Stimulated activated CD4-positive, alpha-beta T cell treated with anti-CD3 and anti-CD28 coated beads, TNF-alpha, amount 100 ng/mL, for 48 hours (primary cell): ENCODE measurements around the gene KRT13.

ENCODE experiments used
- DNase-seq, 3 donors: peaks; one replicate each; pipeline ENCODE4 v3.0.0-alpha.2; 2020; ENCODE audit warnings: low read depth in 3 of 3

KRT13 gene

GRCh38 chr17:41467561-41467960, 37.9 kb downstream of the KRT13 start:
- no peak for DNase-seq

- no peak for DNase-seq
Measured at GRCh38 chr17:41466988-41467387, 38.4 kb downstream of the KRT13 start, which contains the start of gene KRT32. TSS of gene KRT32 (minus strand) at chr17:41467386. CDS start at chr17:41467325, 61 bp downstream.

- DNase-seq, result no peak
Measured at GRCh38 chr17:41464682-41465081, 40.7 kb downstream of the KRT13 start.

GRCh38 chr17:41464173-41464572, 41.2 kb downstream of the KRT13 start:
- DNase-seq, result no peak

- DNase-seq, result no peak
Measured at GRCh38 chr17:41463746-41464145, 41.7 kb downstream of the KRT13 start.

GRCh38 chr17:41462705-41463104, 42.7 kb downstream of the KRT13 start:
- DNase-seq, result no peak

GRCh38 chr17:41457676-41458075, 47.7 kb downstream of the KRT13 start:
- no peak for DNase-seq

- DNase-seq, result no peak
Measured at GRCh38 chr17:41456204-41456603, 49.2 kb downstream of the KRT13 start.

GRCh38 chr17:41455236-41455635, 50.2 kb downstream of the KRT13 start:
- DNase-seq, result no peak

- DNase-seq, result no peak
Measured at GRCh38 chr17:41453066-41453465, 52.3 kb downstream of the KRT13 start.

GRCh38 chr17:41452281-41452680, 53.1 kb downstream of the KRT13 start:
- no peak for DNase-seq

- no peak for DNase-seq
Measured at GRCh38 chr17:41451154-41451728, 54.2 kb downstream of the KRT13 start.
